ENCODE data around the gene ENPEP. TPM values are rescaled to one million over a fixed set of nuclear protein-coding genes. Genes with fewer than 3 reads are reported as not detected.
A peak's percentile ranks its signal among the peaks of the same experiment; 100 is the strongest.

ENPEP gene
- total RNA-seq, 4 donors from 2014 or later, result 3.7 to 6.3 (median 4.2) TPM

DNA sequence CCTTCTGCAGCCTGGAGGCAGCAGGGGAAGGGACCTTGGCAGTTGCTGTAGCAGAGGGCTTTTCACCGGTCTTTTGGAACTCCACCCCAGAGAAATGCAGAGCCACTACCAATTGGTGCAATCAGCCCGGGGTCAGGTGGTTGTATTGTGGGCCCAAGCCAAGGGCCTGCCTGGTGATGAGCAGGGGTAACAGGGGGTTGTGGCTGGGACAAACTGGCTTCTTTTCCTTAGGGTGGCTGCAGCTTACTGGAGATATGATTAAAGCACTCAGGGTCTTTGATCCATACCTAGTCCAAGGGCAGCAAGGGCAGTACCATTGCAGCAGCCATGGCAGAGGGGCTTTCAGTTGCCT, 28.1 kb downstream of the ENPEP start:
- H3K4me1 ChIP-seq, result peaks cover 0 to 8% (median 0%) of the 10 kb centered on the region in 4 donors

DNA sequence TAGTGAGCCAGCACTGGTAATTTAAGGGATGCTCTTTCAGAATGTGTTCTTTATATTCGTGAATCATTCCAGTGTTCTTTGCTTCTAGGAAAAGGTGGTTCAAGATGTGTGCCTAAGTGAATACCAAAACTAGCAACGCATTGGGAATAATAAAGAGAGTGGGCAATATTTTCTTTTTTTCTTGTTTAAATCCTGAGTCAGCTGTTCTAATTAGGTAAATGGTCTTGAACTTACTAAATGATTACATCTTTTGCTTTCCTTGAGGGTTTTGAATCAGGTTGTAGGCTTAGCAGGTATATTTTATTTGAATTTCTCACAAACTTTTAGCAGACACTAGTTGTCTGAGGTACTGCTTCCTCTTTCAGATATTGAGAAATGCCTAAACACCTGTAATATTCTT, 29.5 kb downstream of the ENPEP start:
- peaks cover 0 to 8% (median 0%) of the 10 kb centered on the region in 4 donors for H3K4me1 ChIP-seq
- no peak overlapping the region for H3K27ac ChIP-seq
- no peaks in the 10 kb centered on the region for H3K36me3 ChIP-seq
- no peak for DNase-seq (ENCODE audit: low spot score in 2 of 2)
- 84 to 92% methylated on average over 2 of the region's 2 CpGs for WGBS, 2 donors
- no peaks in the 10 kb centered on the region for H3K9me3 ChIP-seq
- TF ChIP-seq, protein P1, sequence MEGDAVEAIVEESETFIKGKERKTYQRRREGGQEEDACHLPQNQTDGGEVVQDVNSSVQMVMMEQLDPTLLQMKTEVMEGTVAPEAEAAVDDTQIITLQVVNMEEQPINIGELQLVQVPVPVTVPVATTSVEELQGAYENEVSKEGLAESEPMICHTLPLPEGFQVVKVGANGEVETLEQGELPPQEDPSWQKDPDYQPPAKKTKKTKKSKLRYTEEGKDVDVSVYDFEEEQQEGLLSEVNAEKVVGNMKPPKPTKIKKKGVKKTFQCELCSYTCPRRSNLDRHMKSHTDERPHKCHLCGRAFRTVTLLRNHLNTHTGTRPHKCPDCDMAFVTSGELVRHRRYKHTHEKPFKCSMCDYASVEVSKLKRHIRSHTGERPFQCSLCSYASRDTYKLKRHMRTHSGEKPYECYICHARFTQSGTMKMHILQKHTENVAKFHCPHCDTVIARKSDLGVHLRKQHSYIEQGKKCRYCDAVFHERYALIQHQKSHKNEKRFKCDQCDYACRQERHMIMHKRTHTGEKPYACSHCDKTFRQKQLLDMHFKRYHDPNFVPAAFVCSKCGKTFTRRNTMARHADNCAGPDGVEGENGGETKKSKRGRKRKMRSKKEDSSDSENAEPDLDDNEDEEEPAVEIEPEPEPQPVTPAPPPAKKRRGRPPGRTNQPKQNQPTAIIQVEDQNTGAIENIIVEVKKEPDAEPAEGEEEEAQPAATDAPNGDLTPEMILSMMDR (IDR thresholded peaks at IDR 0.05), result no peak
- TF ChIP-seq POLR2A (IDR thresholded peaks at IDR 0.05) (no peak), EP300 (IDR thresholded peaks at IDR 0.05) (no peak)
- H3K4me3 ChIP-seq, result no peak overlapping the region
- no peaks in the 10 kb centered on the region for H3K27me3 ChIP-seq

More for the DNA sequence above, 28.1 kb downstream of the ENPEP start:
- no peak for DNase-seq (ENCODE audit: low spot score in 2 of 2)
- no peak overlapping the region for H3K4me3 ChIP-seq
- H3K9me3 ChIP-seq, result no peaks in the 10 kb centered on the region
- peak overlapping the region in 1 of 4 donors; percentile 53 for H3K27ac ChIP-seq
- 29 to 59% methylated on average over 2 of the region's 2 CpGs for WGBS, 2 donors
- H3K27me3 ChIP-seq, result no peaks in the 10 kb centered on the region
- no peaks in the 10 kb centered on the region for H3K36me3 ChIP-seq
- TF ChIP-seq, protein P1 (IDR thresholded peaks at IDR 0.05), result no peak
- TF ChIP-seq POLR2A (IDR thresholded peaks at IDR 0.05) (no peak), EP300 (IDR thresholded peaks at IDR 0.05) (no peak)

DNA sequence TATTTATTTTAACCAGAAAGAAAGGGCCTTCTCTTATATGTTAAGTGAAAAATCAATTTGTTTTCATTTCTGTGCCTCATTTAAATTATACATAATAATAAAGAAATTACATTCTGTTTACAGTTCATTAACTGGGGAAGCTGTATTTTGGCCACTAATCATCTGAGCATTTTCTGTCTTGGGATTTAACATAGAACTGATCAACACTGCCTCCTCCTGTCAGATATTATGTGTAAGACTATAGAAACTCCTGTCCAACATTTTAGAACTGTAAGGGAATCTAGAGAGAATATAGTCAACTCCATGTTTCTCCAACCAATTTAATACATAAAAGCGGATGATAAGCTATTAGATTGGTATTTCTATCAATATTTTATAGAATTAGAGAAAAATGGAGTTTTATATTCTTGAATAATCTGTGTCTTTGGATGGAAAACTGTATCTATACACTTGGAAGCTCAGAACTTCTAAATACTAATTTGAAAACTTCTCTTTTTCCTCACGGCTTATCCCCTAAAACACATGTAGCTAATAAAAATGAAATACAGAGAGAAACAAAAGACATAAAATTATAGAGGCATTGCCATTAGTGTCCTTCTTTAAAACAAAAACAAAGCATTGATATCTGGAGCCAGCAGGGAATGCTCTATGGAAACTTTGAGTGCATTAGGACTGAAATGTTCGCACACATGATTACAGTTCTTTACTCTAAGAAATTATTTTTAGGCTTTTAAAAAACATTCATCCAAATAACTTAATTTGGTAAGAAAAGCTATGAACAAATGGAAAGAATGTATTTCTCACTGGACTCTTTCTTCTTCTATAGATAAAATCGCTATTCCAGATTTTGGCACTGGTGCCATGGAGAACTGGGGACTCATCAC, 33.1 kb downstream of the ENPEP start:
- Histone ChIP-seq H3K36me3 (no peaks in the 10 kb centered on the region), H3K9me3 (no peaks in the 10 kb centered on the region), H3K4me1 (peaks cover 0 to 3% (median 0%) of the 10 kb centered on the region in 4 donors), H3K27ac (no peak overlapping the region), H3K4me3 (no peak overlapping the region), H3K27me3 (no peaks in the 10 kb centered on the region)
- WGBS, 2 donors, result 78 to 80% methylated on average over 4 of the region's 4 CpGs
- no peak for TF ChIP-seq POLR2A (IDR thresholded peaks at IDR 0.05)
- TF ChIP-seq EP300 (IDR thresholded peaks at IDR 0.05), result no peak
- TF ChIP-seq, protein P1 (IDR thresholded peaks at IDR 0.05), result no peak
- DNase-seq (ENCODE audit: low spot score in 2 of 2), result no peak

DNA sequence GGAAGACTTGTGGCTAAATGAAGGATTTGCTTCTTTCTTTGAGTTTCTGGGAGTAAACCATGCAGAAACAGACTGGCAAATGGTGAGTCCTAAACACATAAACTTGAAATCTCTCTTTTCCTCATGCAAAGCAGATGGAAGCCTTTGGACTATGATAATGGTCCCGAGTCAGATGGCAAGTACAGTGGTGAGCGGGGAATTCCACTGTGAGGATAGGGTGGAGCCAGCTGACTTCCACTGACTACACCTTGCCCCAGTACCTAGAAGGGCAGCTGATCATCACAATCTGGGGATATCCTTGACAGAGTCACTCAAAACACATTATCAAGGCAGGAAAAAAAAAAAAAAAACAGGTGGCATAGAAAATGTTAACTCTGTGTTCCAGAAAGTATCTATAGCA, 34.3 kb downstream of the ENPEP start:
- DNase-seq (ENCODE audit: low spot score in 2 of 2), result no peak
- H3K4me3 ChIP-seq, result no peak overlapping the region
- no peak overlapping the region for H3K27ac ChIP-seq

More for the DNA sequence above, 34.3 kb downstream of the ENPEP start:
- H3K9me3 ChIP-seq, result no peaks in the 10 kb centered on the region
- no peaks in the 10 kb centered on the region for H3K4me1 ChIP-seq
- H3K27me3 ChIP-seq, result no peaks in the 10 kb centered on the region
- 73 to 88% methylated on average over 2 of the region's 2 CpGs for WGBS, 2 donors
- TF ChIP-seq, protein P1 (IDR thresholded peaks at IDR 0.05), result no peak
- TF ChIP-seq POLR2A (IDR thresholded peaks at IDR 0.05), result no peak
- TF ChIP-seq EP300 (IDR thresholded peaks at IDR 0.05), result no peak
- no peaks in the 10 kb centered on the region for H3K36me3 ChIP-seq

All from tibial nerve (tissue), 4 donors.